HepG2 (cell line): ENCODE results near the gene PI3. TPM values are rescaled to one million over a fixed set of nuclear protein-coding genes. Genes with fewer than 3 reads are reported as not detected.
A peak's percentile ranks its signal among the peaks of the same experiment; 100 is the strongest.

Source experiments
- ATAC-seq: fragments of 200-7000 bp; cut with Tn5 transposase; 3 replicates; pipeline ENCODE4 v1.9.1; 2020; ENCODE audit warnings: mild to moderate bottlenecking, moderate library complexity
- BruUV-seq: library from RNA; stranded (reverse); fragments of 400-500 nt; replicated peaks from 2 replicates; lab custom pipeline; 2021; lab: Mats Ljungman, UMichigan
- CTCF ChIA-PET: fragments of 300-600 bp; formaldehyde crosslinking; extraction: SDS; loops from one replicate; lab custom pipeline; 2021; ENCODE audit warnings: low total read pairs, inconsistent platforms, low intra/inter-chr PET ratio; lab: Yijun Ruan, JAX
- POLR2A ChIA-PET: fragments of 350-600 bp; sonication (Branson Sonifier 250); formaldehyde crosslinking; loops from one replicate; lab custom pipeline; 2020; ENCODE audit warnings: antibody characterized with exemption, inconsistent platforms; lab: Yijun Ruan, JAX
- DNase-seq: peaks from one replicate; pipeline ENCODE4 v3.0.0-alpha.2; 2015; ENCODE audit warnings: low spot score
- FAIRE-seq: peaks from 3 replicates; lab custom pipeline; 2011; peaks lifted over from hg19 to GRCh38; lab: Jason Lieb, UNC
- H2AFZ ChIP-seq: one replicate; pipeline ENCODE4 v1.6.1; 2011; ENCODE audit warnings: low read length, inconsistent platforms
- H3K27ac ChIP-seq: fragments of 300-600 bp; 3 replicates; pipeline ENCODE4 v1.8.0; 2011; ENCODE audit warnings: mixed run types, mild to moderate bottlenecking, mixed read lengths, low read length, inconsistent platforms; ENCODE audit not compliant: insufficient read depth; ENCODE audit errors: extremely low read length
- H3K27me3 ChIP-seq, 2 experiments: fragments of 200-600 bp in 1 of 2; 2 replicates in 1 of 2; 3 replicates in 1 of 2; pipeline versions ENCODE4 v1.6.0 to v1.8.0; 2011; ENCODE audit warnings: low read length in 2 of 2, mild to moderate bottlenecking in 2 of 2, moderate library complexity in 2 of 2, inconsistent platforms in 1 of 2; ENCODE audit not compliant: insufficient read depth in 2 of 2, control insufficient read depth in 1 of 2
- H3K36me3 ChIP-seq, 2 experiments: fragments of 200-600 bp in 1 of 2; replicated peaks in 1 of 2; 2 replicates in 1 of 2; 3 replicates in 1 of 2; pipeline versions ENCODE4 v1.5.1 to v1.8.0; 2011; ENCODE audit warnings: low read length in 2 of 2, inconsistent platforms in 1 of 2; ENCODE audit not compliant: insufficient read depth in 2 of 2, control insufficient read depth in 1 of 2
- H3K4me1 ChIP-seq: 2 replicates; pipeline ENCODE4 v1.5.1; 2012; ENCODE audit warnings: low read length, inconsistent platforms; ENCODE audit not compliant: insufficient read depth
- H3K4me2 ChIP-seq: 2 replicates; pipeline ENCODE4 v1.6.0; 2011; ENCODE audit warnings: low read depth, low read length, inconsistent platforms
- H3K4me3 ChIP-seq, 3 experiments: fragments of 200-600 bp in 1 of 3; sonication (generic), shearing (Covaris generic) in 1 of 3; replicated peaks in 1 of 3; 2 replicates each; pipeline ENCODE4 v1.5.1; 2011 to 2016; ENCODE audit warnings: low read length in 3 of 3, inconsistent platforms in 2 of 3, low read depth in 2 of 3, mild to moderate bottlenecking in 2 of 3, control low read depth in 1 of 3, mixed read lengths in 1 of 3; ENCODE audit not compliant: insufficient read depth in 1 of 3
- H3K79me2 ChIP-seq: one replicate; pipeline ENCODE4 v1.6.1; 2011; ENCODE audit warnings: low read length, inconsistent platforms; ENCODE audit not compliant: insufficient read depth
- H3K9ac ChIP-seq: 2 replicates; pipeline ENCODE4 v1.6.0; 2011; ENCODE audit warnings: mild to moderate bottlenecking, low read depth, low read length, inconsistent platforms; ENCODE audit not compliant: insufficient read depth
- H3K9me3 ChIP-seq: 2 replicates; pipeline ENCODE4 v1.5.1; 2012; ENCODE audit warnings: mild to moderate bottlenecking, low read length
- H4K20me1 ChIP-seq: 2 replicates; pipeline ENCODE4 v1.6.0; 2011; ENCODE audit warnings: inconsistent platforms, mild to moderate bottlenecking, low read length, moderate library complexity; ENCODE audit not compliant: insufficient read depth
- CEBPG ChIP-seq: IDR thresholded peaks from 2 replicates; pipeline ENCODE4 v1.6.1; 2016
- CHD4 ChIP-seq: fragments of 200-600 bp; sonication (generic); IDR thresholded peaks from 2 replicates; pipeline ENCODE4 v1.7.0; 2017; ENCODE audit warnings: mild to moderate bottlenecking, low read length, borderline replicate concordance
- MIXL1 ChIP-seq: IDR thresholded peaks from 2 replicates; pipeline ENCODE4 v1.6.1; 2016
- MZF1 ChIP-seq: sonication (generic); formaldehyde crosslinking; IDR thresholded peaks from 2 replicates; pipeline ENCODE4 v1.8.1; 2023; ENCODE audit warnings: mild to moderate bottlenecking, missing genetic modification reagents, borderline replicate concordance
- NFIC ChIP-seq: IDR thresholded peaks from 2 replicates; pipeline ENCODE4 v1.6.1; 2012; ENCODE audit warnings: mild to moderate bottlenecking, low read length, inconsistent platforms
- SNAI1 ChIP-seq: sonication (generic); formaldehyde crosslinking; IDR thresholded peaks from 2 replicates; pipeline ENCODE4 v1.5.0; 2020; ENCODE audit warnings: mild to moderate bottlenecking, missing genetic modification reagents, borderline replicate concordance
- ZNF619 ChIP-seq: sonication (generic); formaldehyde crosslinking; IDR thresholded peaks from 2 replicates; pipeline ENCODE4 v1.4.0; 2020; ENCODE audit warnings: mild to moderate bottlenecking, missing genetic modification reagents
- ZNF670 ChIP-seq: sonication (generic); formaldehyde crosslinking; IDR thresholded peaks from 2 replicates; pipeline ENCODE4 v1.8.0; 2022; ENCODE audit warnings: mild to moderate bottlenecking, missing genetic modification reagents, borderline replicate concordance
- WGBS: methylation state at CpG from one replicate; pipeline ENCODE4 v1.1.6; 2017; ENCODE audit warnings: low lambda C conversion rate; 5-methylcytosine and 5-hydroxymethylcytosine counted together
- in situ Hi-C: cut with HindIII; loops from 2 replicates; pipeline ENCODE4 v1.10.0; 2017; ENCODE audit warnings: low pct_unique_long_range_greater_than_20kb; ENCODE audit not compliant: extremely low pct_ligation_motif_present
- intact Hi-C: fragments of 100-400 bp; cut with micrococcal nuclease; formaldehyde crosslinking; loops from one replicate; pipeline ENCODE4 v1.10.0; 2022; ENCODE audit not compliant: unreplicated experiment
- polyA plus RNA-seq, 8 experiments: library from polyadenylated mRNA; depleted of rRNA in 3 of 8; stranded (reverse) in 7 of 8; unstranded in 1 of 8; fragments of >200 nt; fragmentation: Illumina TruSeq in 4 of 8; extraction: Trizol in 4 of 8; gene quantifications; 2 replicates each; pipeline versions ENCODE4 v1.2.1 to v1.2.3, GENCODE V29; 2011 to 2016; ENCODE audit warnings: low read depth in 4 of 8, missing spikeins in 1 of 8, mixed read lengths in 1 of 8; ENCODE audit not compliant: insufficient read depth in 1 of 8
- total RNA-seq, 5 experiments: library from RNA; depleted of rRNA; stranded (reverse); fragments of >200 nt; fragmentation: Illumina TruSeq; extraction: Trizol; gene quantifications; 2 replicates each; pipeline ENCODE4 v1.2.3, GENCODE V29; 2016; ENCODE audit warnings: low read depth in 1 of 5
- TF ChIP-seq, protein P1 (sequence below): sonication (generic); formaldehyde crosslinking; IDR thresholded peaks from 2 replicates; pipeline ENCODE4 v1.8.0; 2022; ENCODE audit warnings: mild to moderate bottlenecking, missing genetic modification reagents, moderate library complexity
- TF ChIP-seq, protein P2 (sequence below): IDR thresholded peaks from 2 replicates; pipeline ENCODE4 v1.6.1; 2016; ENCODE audit warnings: missing compliant biosample characterization, missing genetic modification reagents, borderline replicate concordance

Gene PI3
- total and polyA plus RNA-seq, 2 of the 13 experiments (the other 11 are each of a cell fraction or from before 2014, with no cell fraction given), result 0.22 TPM; not detected in 1

DNA sequence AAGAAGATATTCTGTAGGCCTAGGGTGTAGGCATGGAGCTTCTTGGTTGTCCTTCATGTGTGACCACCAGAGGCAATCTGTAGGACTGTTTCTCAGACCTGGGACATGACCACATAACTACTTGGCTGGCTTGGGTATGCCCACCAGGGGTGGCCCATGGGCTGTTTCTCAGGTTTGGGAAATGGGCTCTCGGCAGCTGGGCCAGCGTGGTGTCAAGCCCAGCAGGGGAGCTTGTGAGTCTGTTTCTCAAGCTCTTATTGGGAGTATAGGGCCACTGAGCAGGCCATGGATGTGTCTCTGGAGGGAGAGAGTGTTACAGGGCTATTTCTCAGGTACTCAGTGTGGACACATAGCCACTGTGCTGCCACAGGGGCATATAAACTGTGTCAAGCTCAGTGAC, 43.9 kb downstream of the PI3 start:
- Histone ChIP-seq H2AFZ (no peak overlapping the region), H3K4me1 (no peaks in the 10 kb centered on the region), H3K4me3 (no peak overlapping the region), H3K9me3 (no peaks in the 10 kb centered on the region), H3K27me3 (peaks cover 2 to 8% of the 10 kb centered on the region in 2 experiments; a peak in 2 of 5 replicates), H3K36me3 (no peaks in the 10 kb centered on the region), H3K9ac (no peak overlapping the region), H3K79me2 (no peaks in the 10 kb centered on the region), H3K27ac (no peak overlapping the region), H3K4me2 (no peak overlapping the region), H4K20me1 (no peaks in the 10 kb centered on the region)
- intact Hi-C loops, result no loop called here
- ChIA-PET POLR2A (no interaction called here), CTCF (no interaction called here)
- in situ Hi-C loops, result no loop called here
- no TSS peak for BruUV-seq
- TF ChIP-seq ZNF670 (CRISPR knock-in tag) (no peak), CHD4 (no peak), MZF1 (CRISPR knock-in tag) (no peak), CEBPG (CRISPR knock-in tag) (no peak), ZNF619 (CRISPR knock-in tag) (no peak), MIXL1 (CRISPR knock-in tag) (no peak), NFIC (no peak), SNAI1 (CRISPR knock-in tag) (no peak)
- TF ChIP-seq, protein P1, sequence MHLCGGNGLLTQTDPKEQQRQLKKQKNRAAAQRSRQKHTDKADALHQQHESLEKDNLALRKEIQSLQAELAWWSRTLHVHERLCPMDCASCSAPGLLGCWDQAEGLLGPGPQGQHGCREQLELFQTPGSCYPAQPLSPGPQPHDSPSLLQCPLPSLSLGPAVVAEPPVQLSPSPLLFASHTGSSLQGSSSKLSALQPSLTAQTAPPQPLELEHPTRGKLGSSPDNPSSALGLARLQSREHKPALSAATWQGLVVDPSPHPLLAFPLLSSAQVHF (CRISPR knock-in tag), result no peak
- TF ChIP-seq, protein P2, sequence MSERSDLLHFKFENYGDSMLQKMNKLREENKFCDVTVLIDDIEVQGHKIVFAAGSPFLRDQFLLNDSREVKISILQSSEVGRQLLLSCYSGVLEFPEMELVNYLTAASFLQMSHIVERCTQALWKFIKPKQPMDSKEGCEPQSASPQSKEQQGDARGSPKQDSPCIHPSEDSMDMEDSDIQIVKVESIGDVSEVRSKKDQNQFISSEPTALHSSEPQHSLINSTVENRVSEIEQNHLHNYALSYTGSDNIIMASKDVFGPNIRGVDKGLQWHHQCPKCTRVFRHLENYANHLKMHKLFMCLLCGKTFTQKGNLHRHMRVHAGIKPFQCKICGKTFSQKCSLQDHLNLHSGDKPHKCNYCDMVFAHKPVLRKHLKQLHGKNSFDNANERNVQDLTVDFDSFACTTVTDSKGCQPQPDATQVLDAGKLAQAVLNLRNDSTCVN (CRISPR knock-in tag), result no peak
- DNase-seq, result no peak
- FAIRE-seq, result no peak
- peak; percentile 37; the same call in 2 of the 3 replicates for ATAC-seq
- no CpG with 5 or more reads among the region's 2 CpGs for WGBS
